B cell (primary cell): ENCODE measurements around the gene ADAMTS17. TPM values are rescaled to one million over a fixed set of nuclear protein-coding genes. Genes with fewer than 3 reads are reported as not detected.

Source experiments
- ATAC-seq: fragments of 200-7000 bp; cut with Tn5 transposase; one replicate; pipeline ENCODE4 v1.10.0; 2021; ENCODE audit warnings: low read depth, mild to moderate bottlenecking, moderate number of reproducible peaks, moderate library complexity
- CTCF ChIA-PET: fragments of 350-600 bp; sonication (Branson Sonifier 250); formaldehyde crosslinking; loops from one replicate; lab custom pipeline; 2021; ENCODE audit warnings: antibody characterized with exemption, inconsistent platforms; lab: Charles Lee
- POLR2A ChIA-PET: fragments of 350-600 bp; sonication (Branson Sonifier 250); formaldehyde crosslinking; loops from one replicate; lab custom pipeline; 2021; ENCODE audit warnings: antibody characterized with exemption; lab: Charles Lee
- DNase-seq: peaks from one replicate; pipeline ENCODE4 v3.0.0; 2013
- H2AFZ ChIP-seq: 2 replicates; pipeline ENCODE4 v1.6.1; 2012; ENCODE audit warnings: mild to moderate bottlenecking, low read depth, low read length; ENCODE audit not compliant: insufficient read depth, poor library complexity, severe bottlenecking
- H3K27ac ChIP-seq, 2 donors: 1 replicate in 1 of 2; 2 replicates in 1 of 2; pipeline ENCODE4 v1.5.1; 2012 to 2013; ENCODE audit warnings: low read length in 2 of 2, mild to moderate bottlenecking in 2 of 2, moderate library complexity in 1 of 2
- H3K27me3 ChIP-seq, 4 experiments: fragments of 200-600 bp in 1 of 4; sonication (generic) in 1 of 4; replicated peaks in 1 of 4; 1 replicate in 2 of 4; 2 replicates in 2 of 4; pipeline versions ENCODE4 v1.6.1 to v1.7.0; 2013 to 2016; ENCODE audit warnings: low read length in 3 of 4, mild to moderate bottlenecking in 2 of 4, mixed read lengths in 1 of 4, moderate library complexity in 1 of 4; ENCODE audit not compliant: insufficient read depth in 4 of 4, control insufficient read depth in 3 of 4; ENCODE audit errors: control extremely low read depth in 1 of 4
- H3K36me3 ChIP-seq, 2 experiments: replicated peaks in 1 of 2; 1 replicate in 1 of 2; 2 replicates in 1 of 2; pipeline versions ENCODE4 v1.6.1 to v1.7.1; 2013; ENCODE audit warnings: low read length in 1 of 2; ENCODE audit not compliant: insufficient read depth in 2 of 2, control insufficient read depth in 1 of 2; ENCODE audit errors: control extremely low read depth in 1 of 2, extremely low read depth in 1 of 2
- H3K4me1 ChIP-seq, 2 donors: fragments of 200-600 bp in 1 of 2; sonication (generic) in 1 of 2; 1 replicate in 1 of 2; 2 replicates in 1 of 2; pipeline versions ENCODE4 v1.5.1 to v1.6.1; 2013 to 2017; ENCODE audit warnings: low read length in 2 of 2; ENCODE audit not compliant: control insufficient read depth in 2 of 2, insufficient read depth in 2 of 2
- H3K4me2 ChIP-seq: replicated peaks from 2 replicates; pipeline ENCODE3; 2012; ENCODE audit warnings: mild to moderate bottlenecking, low read depth, low read length; ENCODE audit not compliant: poor library complexity, severe bottlenecking
- H3K4me3 ChIP-seq, 5 experiments: fragments of 200-600 bp in 1 of 5; sonication (generic) in 1 of 5; 1 replicate in 3 of 5; 2 replicates in 2 of 5; pipeline versions ENCODE4 v1.5.1 to v1.7.0; 2011 to 2016; ENCODE audit warnings: low read length in 4 of 5, mild to moderate bottlenecking in 4 of 5, low read depth in 2 of 5, control low read depth in 1 of 5, moderate library complexity in 1 of 5; ENCODE audit not compliant: insufficient read depth in 1 of 5; ENCODE audit errors: control extremely low read depth in 1 of 5, extremely low read depth in 1 of 5
- H3K79me2 ChIP-seq: fragments of 200-600 bp; sonication (generic); one replicate; pipeline ENCODE4 v1.6.0; 2016; ENCODE audit warnings: low read length; ENCODE audit not compliant: control insufficient read depth, insufficient read depth
- H3K9ac ChIP-seq: fragments of 200-600 bp; sonication (generic); 2 replicates; pipeline ENCODE4 v1.6.1; 2017; ENCODE audit warnings: mild to moderate bottlenecking, low read length, moderate library complexity
- H3K9me3 ChIP-seq, 3 donors: one replicate each; pipeline versions ENCODE4 v1.6.1 to v1.7.1; 2013; ENCODE audit warnings: low read length in 2 of 3; ENCODE audit not compliant: control insufficient read depth in 2 of 3, insufficient read depth in 1 of 3; ENCODE audit errors: control extremely low read depth in 1 of 3
- H4K20me1 ChIP-seq: 2 replicates; pipeline ENCODE4 v1.6.0; 2012; ENCODE audit warnings: mild to moderate bottlenecking, low read length; ENCODE audit not compliant: insufficient read depth, control insufficient read depth, poor library complexity, severe bottlenecking
- H3K27ac Mint-ChIP-seq: one replicate; pipeline ENCODE4 v1.8.0; 2021; ENCODE audit warnings: mixed read lengths
- H3K27me3 Mint-ChIP-seq: one replicate; pipeline ENCODE4 v1.8.0; 2021; ENCODE audit warnings: mixed read lengths
- H3K4me1 Mint-ChIP-seq: one replicate; pipeline ENCODE4 v1.8.0; 2021; ENCODE audit warnings: mixed read lengths
- H3K4me3 Mint-ChIP-seq: one replicate; pipeline ENCODE4 v1.8.0; 2021; ENCODE audit warnings: mixed read lengths
- H3K9me3 Mint-ChIP-seq: one replicate; pipeline ENCODE4 v1.8.0; 2022; ENCODE audit warnings: mixed read lengths; ENCODE audit not compliant: insufficient read depth
- CTCF ChIP-seq: fragments of 200-600 bp; IDR thresholded peaks from one replicate; pipeline ENCODE4 v1.8.0; 2022; ENCODE audit warnings: antibody characterized with exemption, mild to moderate bottlenecking
- EZH2 ChIP-seq: IDR thresholded peaks from 2 replicates; pipeline ENCODE4 v1.6.1; 2012; ENCODE audit warnings: borderline replicate concordance, low read depth, mild to moderate bottlenecking, moderate library complexity, low read length; ENCODE audit not compliant: insufficient read depth, poor library complexity, severe bottlenecking
- WGBS: methylation state at CpG from one replicate; pipeline ENCODE4 v1.1.5; 2013; ENCODE audit warnings: missing lambda C conversion rate; ENCODE audit not compliant: insufficient coverage; 5-methylcytosine and 5-hydroxymethylcytosine counted together
- intact Hi-C: fragments of 100-400 bp; cut with micrococcal nuclease; formaldehyde crosslinking; loops from one replicate; pipeline ENCODE4 v1.10.0; 2022
- polyA plus RNA-seq: library from polyadenylated mRNA; depleted of rRNA; stranded (reverse); fragments of >200 nt; gene quantifications from 2 replicates; pipeline ENCODE4 v1.2.3, GENCODE V29; 2012
- total RNA-seq, 2 donors: library from RNA; stranded (reverse); fragments of 120-200 nt in 1 of 2; gene quantifications; 1 replicate in 1 of 2; 2 replicates in 1 of 2; pipeline versions ENCODE4 v1.2.3 to v1.2.4, GENCODE V29; 2013 to 2022

The ADAMTS17 gene
- total and polyA plus RNA-seq, 2 donors (not counting 1 experiment from before 2014, with no cell fraction given) = 0.10 TPM; not detected in 1

- H3K79me2 ChIP-seq = no peaks in the 10 kb centered on the region
- 80% methylated on average over 13 of the region's 14 CpGs for WGBS
- H3K27ac ChIP-seq = no peak overlapping the region
- H3K9me3 ChIP-seq = peaks cover 0 to 17% (median 0%) of the 10 kb centered on the region in 3 donors
- H4K20me1 ChIP-seq = no peaks in the 10 kb centered on the region
- Mint-ChIP-seq H3K4me3 (no peak overlapping the region), H3K9me3 (no peaks in the 10 kb centered on the region), H3K27me3 (peaks cover 7% of the 10 kb centered on the region), H3K27ac (no peak overlapping the region), H3K4me1 (peaks cover 2% of the 10 kb centered on the region)
- no peak for TF ChIP-seq EZH2
- TF ChIP-seq CTCF = no peak
- H3K4me1 ChIP-seq = no peaks in the 10 kb centered on the region
- no peak overlapping the region for H3K9ac ChIP-seq
- intact Hi-C loops = no loop called here
- H3K27me3 ChIP-seq = no peaks in the 10 kb centered on the region
- H3K36me3 ChIP-seq = no peaks in the 10 kb centered on the region
- ATAC-seq (no peak), DNase-seq (no peak)
- H3K4me3 ChIP-seq = no peak overlapping the region
- no peak overlapping the region for H2AFZ ChIP-seq
- no peak overlapping the region for H3K4me2 ChIP-seq
- ChIA-PET CTCF (no interaction called here), POLR2A (no interaction called here)
These were observed 229.0 kb downstream of the ADAMTS17 start for GRCh38 chr15:100112636-100113305.

GRCh38 chr15:100112061-100112420 is 229.7 kb downstream of the ADAMTS17 start:
- Mint-ChIP-seq H3K27me3 (peaks cover 7% of the 10 kb centered on the region), H3K4me1 (peaks cover 2% of the 10 kb centered on the region), H3K4me3 (no peak overlapping the region), H3K9me3 (no peaks in the 10 kb centered on the region), H3K27ac (no peak overlapping the region)
- no peak overlapping the region for H3K4me3 ChIP-seq
- no peak overlapping the region for H3K9ac ChIP-seq
- H3K9me3 ChIP-seq = peaks cover 0 to 14% (median 0%) of the 10 kb centered on the region in 3 donors
- ATAC-seq (no peak), DNase-seq (no peak)
- POLR2A ChIA-PET = no interaction called here
- H2AFZ ChIP-seq = no peak overlapping the region
- 78% methylated on average over 4 of the region's 5 CpGs for WGBS
- H3K4me1 ChIP-seq = no peaks in the 10 kb centered on the region
- H3K79me2 ChIP-seq = no peaks in the 10 kb centered on the region
- no peaks in the 10 kb centered on the region for H4K20me1 ChIP-seq
- CTCF ChIA-PET = no interaction called here
- no peak overlapping the region for H3K27ac ChIP-seq
- H3K4me2 ChIP-seq = no peak overlapping the region
- intact Hi-C loops = no loop called here
- H3K27me3 ChIP-seq = no peaks in the 10 kb centered on the region
- no peak for TF ChIP-seq EZH2
- TF ChIP-seq CTCF = no peak
- H3K36me3 ChIP-seq = no peaks in the 10 kb centered on the region
